Hematopoietic multipotent progenitor cell (in vitro differentiated cells): ENCODE results near the gene CLASP1. TPM values are rescaled to one million over a fixed set of nuclear protein-coding genes. Genes with fewer than 3 reads are reported as not detected.
A peak's percentile ranks its signal among the peaks of the same experiment; 100 is the strongest.
"Not testable (repeated sequence)": the region's sequence is repeated elsewhere in the genome, so short reads cannot be mapped to it uniquely, and the experiment has no call there.

Experiments used
- DNase-seq, 3 donors: peaks; one replicate each; pipeline ENCODE4 v3.0.0-alpha.2; 2011 to 2015; ENCODE audit warnings: low read depth in 2 of 3, low spot score in 2 of 3
- total RNA-seq: library from RNA; depleted of rRNA; stranded (reverse); fragments of >200 nt; gene quantifications from one replicate; pipeline ENCODE4 v1.2.3, GENCODE V29; 2012

CLASP1 gene
- total RNA-seq, 1 donor: 40.1 TPM

DNA sequence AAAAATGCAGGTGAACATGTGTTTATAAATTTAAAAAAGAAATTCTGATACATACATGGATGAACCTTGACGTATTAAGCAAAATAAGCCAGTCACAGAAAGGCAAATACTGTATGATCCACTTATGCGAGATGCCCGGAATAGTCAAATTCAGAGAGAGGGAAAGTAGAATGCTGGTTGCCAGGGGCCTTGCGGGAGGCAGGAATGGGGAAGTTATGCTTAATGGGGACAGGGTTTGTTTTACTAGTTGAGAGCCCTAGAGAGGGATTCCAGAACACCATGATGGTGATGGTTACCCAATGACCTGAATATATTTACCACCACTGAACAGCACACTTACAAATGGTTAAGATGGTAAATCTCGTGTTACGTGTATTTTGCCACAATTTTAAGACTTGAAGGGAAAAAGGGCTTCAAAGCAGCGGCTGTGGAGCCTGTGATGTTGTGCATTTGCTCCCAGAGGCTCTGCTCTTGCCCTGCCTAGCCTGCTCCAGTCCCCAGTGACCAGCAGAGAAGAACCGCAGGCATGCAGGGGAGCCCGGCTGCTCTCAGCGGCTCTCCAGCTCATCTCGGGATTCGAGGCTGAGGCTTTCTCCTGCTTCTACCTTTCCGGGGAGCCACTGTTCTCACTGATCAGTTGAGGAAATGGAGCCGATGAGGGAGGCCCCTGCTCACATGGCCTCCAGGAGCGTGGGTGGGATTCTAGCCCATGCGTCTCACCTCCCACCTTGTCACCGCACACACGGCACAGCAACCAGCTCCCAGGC lies 312.6 kb downstream of the CLASP1 start:
- DNase-seq: no peak

DNA sequence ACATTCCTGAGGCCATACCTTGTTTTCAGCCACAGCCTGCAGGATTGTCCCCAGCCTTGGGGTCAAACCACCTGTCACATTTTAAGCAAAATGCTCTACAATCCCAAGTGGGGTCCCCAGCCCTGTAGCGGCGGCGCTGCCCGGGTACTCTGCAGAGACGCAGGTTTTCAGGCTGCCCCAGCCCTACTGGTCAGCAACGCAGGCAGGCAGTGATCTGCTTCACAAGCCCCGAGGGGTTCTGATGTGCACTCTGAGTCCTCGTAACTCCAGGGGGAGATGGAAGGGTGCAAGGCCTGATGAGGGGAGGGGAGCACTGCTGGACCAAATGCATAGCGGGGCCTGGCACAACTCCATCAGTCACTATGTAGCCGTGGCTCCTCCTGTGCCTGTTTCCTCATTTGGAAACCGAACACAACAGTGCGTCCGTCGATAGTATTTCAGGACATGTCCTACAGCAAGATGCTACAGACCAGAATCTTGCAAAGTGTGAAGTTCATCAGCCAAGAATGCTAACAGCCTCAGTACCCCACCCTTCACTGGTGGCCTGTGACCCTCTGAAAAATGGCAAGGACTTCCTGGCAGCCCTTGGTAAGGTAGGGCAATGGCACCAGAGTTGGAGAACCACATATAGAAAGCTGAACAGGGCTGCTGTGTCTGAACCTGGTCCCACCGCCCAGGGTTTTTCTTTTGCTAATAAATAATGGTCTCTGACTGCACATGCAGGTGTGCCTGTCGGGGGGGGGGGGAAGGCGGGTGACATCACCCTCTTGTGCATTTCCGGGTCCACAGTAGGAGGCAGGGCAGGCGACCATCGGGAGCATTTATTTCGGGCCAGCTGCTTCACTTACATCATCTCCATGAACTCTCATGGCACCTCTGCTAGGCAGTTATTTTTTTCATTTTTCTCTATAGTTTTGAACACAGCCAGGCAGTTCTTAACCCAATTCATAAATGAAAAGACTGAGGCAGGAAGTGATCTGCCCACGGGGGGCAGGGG lies 313.7 kb downstream of the CLASP1 start:
- DNase-seq: no peak

DNA sequence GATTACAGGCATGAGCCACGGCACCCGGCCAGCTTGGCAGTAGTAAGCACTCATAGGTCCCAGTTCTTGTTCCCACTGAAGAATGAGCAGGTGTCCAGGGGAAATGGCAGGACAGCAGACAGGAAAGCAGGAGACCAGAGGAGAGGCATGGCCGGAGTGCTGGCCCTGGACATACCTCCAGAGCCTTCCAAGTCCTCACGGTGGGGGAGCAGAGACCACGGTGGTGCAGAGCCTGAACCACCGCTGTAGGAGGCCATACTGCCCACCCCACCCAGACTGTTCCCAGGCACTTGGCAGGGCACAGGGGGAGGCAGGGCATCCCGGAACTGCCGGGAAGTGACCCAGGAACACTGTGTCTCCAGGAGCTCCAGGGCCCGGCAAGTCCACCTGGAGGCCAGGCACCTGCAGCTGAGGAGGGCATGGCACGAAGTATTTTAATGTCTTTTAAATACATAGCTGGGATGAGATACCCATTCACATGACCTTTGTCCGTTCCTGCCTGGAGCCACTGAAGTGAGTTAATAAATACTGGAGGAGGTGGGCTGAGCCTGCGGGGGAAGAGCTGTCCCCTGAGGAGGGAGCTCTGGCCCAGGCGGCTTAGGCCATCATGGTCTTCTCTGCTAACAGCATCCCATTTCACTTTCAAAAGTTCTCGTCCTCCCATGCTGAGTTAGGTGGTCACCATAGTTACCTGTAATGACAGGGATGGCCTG lies 314.5 kb downstream of the CLASP1 start:
- no peak for DNase-seq

DNA sequence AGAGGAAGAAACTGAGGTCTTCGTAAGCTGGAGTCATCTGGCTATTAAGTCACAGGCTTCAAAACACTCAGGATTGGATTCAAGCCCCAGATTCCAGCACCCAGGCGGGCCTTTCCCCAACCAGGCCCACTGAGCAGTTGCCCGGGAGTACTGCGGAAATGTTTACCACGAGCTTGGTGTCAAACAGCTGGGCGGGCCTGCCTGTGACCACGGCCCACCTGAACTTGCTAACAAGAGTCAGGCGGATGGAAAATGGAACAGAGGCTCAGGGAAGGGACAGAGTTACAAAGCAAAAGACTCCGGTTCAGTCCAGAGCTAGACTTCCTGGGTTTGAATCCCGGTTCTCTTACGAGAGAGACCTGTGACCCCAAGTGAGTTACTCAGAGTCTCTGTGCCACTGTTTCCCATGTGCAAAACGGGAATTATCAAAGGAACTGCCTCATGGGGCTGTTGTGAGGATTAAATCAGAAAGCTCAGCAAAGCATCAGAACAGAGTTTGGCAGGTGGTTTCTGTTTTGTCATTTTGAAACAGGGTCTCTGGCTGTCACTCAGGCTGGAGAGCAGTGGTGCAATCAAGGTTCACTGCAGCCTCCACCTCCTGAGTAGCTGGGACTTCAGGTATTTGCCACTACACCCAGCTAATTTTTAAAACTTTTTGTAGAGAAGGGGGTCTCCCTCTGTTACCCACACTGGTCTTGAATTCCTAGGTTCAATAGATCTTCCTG lies 315.3 kb downstream of the CLASP1 start:
- no peak for DNase-seq

DNA sequence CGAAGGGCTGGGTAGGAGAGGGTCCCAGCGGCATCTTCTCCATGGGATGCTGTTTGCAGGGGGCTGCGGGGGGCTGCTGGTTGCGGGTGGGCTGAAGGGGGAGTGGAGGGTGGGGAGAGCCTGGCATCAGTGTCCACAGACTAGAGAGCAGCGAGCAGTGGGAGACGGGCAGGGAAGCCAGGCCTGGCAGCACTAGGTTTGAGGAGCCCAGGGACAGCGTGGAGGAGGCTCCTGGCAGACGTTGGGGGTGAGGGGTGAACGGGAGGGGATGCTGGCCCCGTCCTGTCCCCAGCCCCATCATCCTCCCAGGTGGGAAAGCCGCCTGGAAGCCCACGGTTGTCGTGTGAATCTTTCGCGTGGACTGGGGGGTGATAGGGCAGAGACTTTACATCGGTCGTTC lies 316.0 kb downstream of the CLASP1 start:
- no peak for DNase-seq

DNA sequence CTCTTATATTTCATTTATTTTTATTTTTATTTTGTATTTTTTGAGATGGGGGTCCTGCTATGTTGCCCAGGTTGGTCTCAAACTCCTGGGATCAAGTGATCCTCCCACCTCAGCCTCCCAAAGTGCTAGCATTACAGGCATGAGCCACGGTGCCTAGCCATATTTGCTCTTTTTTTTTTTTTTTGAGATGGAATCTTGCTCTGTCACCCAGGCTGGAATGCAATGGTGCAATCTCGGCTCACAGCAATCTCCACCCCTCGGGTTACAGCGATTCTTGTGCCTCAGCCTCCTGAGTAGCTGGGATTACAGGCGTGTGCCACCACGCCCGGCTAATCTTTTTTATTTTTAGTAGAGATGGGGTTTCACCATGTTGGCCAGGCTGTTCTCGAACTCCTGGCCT lies 317.9 kb downstream of the CLASP1 start:
- DNase-seq: not testable (repeated sequence)

DNA sequence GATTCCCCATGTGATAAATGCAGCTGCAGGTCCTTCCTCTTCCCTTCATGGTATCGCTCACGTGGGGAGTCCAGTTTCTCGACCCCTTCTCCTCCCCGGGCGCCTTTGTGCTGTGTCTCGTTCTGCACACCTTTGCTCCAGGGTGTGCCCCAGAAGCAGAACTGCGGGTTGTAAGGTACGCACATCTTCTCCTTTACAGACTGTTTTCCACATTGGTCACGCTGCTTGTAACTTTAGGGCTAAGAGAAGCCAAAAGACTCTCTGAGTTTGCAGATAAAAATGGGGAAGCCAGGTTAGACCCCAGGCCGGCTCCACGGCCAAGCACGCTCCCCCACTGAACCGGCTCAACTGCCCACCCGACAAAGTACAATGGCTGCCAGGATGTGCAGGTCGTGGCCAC lies 318.3 kb downstream of the CLASP1 start:
- DNase-seq: no peak

DNA sequence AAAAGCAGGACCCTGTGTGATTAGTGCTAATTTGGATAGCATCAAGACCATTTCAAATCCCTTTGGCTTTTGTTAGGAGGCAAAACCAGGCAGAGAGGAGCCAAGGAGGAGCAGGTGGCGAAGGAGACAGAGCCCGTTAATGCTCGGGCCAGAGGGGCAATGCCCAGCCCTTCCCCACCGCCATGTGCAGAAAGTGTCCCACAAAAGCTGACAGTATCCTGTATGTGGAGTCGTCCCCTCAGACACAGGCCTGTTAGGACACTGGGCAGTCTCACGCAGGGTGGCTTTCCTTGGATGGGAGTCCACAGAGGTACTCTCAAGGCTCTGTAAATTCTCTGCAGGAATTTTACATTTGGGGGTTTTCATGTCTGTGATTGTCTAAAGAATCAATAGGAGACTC lies 319.5 kb downstream of the CLASP1 start:
- no peak for DNase-seq

DNA sequence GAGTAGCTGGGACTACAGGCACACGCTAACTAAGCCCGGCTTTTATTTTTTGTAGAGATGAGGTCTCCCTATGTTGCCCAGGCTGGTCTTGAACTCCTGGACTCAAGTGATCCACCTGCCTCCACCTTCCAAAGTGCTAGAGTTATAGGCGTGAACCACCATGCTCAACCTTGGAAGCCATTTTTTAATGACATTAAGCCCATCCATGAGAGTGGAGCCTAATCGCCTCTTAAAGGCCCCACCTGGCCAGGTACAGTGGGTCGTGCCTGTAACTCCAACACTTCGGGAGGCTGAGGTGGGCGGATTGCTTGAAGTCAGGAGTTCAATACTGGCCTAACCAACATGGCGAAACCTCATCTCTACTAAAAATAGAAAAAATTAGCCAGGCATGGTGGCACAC lies 322.6 kb downstream of the CLASP1 start:
- no peak for DNase-seq

DNA sequence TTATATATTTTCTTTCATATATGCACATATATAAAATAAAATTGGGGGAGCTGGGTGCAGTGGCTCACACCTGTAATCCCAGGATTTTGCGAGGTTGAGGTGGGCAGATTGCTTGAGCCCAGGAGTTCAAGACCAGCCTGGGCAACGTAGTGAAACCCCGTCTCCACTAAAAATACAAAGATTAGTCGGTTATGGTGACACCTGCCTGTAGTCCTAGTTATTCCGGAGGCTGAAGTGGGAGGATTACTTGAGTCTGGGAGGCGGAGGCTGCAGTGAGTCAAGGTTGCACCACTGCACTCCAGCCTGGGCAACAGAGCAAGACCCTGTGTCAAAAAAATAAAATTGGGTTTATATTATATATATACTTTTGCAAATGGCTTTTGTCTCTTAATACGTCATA lies 324.7 kb downstream of the CLASP1 start:
- DNase-seq: no peak

DNA sequence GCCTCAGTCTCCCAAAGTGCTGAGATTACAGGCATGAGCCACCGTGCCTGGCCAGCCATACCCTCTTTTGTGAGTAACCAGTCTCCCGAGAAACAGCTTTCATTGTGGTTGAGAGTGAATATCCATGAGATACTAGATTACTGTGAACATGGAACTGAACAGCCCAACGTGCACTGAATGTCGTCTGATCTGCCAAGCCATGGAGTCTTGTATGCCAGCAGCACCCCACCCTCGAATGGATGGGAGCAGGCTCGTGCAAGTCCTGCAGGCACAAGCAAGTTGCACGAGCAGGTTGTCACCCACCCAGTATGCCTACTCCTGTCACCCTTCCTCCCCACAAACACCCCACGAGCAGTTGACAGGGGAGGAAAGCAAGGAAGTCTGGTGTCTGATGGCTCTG lies 327.8 kb downstream of the CLASP1 start:
- no peak for DNase-seq

DNA sequence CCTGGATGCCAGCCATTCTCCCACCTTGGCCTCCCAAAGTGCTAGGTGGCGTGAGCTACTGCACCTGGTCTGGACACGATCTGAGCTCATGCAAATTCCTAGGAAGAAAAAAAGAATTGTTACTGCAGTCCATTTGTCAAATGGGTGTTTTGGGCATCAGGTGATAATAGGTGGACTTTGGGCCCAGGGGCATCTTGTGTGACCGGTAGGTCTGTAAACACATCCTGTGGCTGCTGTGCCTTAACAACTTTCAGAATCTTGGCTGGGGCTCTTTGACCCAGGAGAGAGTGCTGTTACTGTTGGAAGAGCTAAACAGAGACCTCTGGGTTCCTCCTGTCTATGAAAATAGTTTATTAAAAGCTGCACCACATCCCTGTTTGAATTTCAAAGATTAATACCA lies 329.3 kb downstream of the CLASP1 start:
- no peak for DNase-seq

DNA sequence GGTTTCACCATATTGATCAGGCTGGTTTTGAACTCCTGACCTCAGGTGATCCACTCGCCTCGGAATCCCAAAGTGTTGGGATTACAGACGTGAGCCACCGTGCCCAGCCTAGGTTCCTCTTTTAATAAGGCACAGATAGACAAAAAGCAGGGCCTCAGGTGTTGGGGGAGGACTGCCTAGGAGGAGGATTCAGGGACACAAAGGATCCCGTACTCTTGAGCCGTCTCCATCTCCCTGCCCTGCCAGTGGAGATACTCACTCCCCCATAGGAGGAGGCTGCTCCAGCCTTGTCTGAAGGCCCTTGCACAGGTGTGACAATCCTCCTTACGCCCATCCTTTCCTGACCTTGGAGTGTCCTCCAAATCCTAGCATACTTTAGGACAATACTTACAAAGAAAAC lies 332.3 kb downstream of the CLASP1 start:
- no peak for DNase-seq

DNA sequence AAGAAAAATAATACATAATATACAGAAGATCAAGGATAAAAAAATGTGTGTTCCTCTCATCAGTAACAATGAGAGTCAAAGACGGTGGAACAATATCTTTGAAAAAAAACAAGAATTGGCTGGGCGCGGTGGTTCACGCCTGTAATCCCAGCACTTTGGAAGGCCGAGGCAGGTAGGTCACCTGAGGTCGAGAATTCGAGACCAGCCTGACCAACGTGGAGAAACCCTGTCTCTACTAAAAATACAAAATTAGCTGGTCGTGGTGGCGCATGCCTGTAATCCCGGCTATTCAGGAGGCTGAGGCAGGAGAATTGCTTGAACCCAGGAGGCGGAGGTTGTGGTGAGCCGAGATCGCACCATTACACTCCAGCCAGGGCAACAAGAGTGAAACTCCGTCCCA lies 335.6 kb downstream of the CLASP1 start:
- not testable (repeated sequence) for DNase-seq

DNA sequence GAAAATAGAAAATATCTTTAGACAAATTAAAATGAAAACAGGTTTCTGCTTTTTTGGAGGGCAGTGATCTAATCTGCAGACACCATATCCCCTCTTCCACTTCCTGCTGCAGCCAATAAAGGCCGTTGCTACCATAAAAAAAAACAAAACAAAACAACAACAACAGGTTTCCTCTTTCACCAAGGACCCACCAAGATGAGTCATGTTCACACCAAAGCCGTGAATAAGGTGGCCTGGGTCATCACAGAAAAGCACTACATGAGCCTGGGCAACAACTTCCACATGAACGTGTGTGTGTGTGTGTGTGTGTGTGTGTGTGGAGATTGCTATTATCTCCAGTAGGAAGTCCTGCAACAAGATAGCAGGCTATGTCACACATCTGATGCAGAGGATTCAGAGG lies 339.5 kb downstream of the CLASP1 start:
- peak in 2 of 3 donors; percentile 89 to 95 for DNase-seq

DNA sequence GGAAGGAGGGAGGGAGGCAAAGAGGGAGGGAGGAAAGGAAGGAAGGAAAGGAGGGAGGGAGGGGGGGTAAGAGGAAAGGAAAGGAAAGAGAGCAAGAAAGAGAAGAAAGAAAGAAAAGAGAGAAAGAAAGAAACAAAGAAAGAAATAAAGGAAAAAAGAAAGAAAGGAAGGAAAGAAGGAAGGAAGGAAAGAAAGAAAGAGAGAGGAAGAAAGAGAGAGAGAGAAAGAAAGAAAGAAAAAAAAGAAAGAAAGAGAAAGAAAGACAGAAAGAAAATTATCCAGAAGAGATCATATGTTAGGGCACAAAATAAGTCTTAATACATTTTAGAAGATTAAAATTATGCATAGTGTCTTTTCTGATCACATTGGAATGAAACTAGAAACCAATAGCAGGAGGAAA lies 339.9 kb downstream of the CLASP1 start:
- no peak for DNase-seq

DNA sequence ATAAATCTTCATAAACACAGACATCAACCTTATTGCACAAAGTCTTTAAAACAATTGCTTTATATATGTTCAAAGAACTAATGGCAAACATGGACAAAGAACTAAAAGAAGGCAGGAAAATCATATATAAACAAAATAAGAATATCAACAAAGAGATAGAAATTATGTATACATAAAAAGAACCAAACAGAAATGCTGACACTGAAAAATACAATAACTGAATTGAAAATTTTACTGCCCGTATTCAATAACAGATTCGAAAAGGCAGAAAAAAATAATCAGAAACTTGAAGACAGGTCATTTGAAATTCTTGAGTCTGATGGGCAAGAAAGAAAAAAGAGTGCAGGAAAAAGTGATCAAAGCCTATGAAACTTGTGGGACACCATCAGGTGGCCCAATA lies 342.2 kb downstream of the CLASP1 start:
- no peak for DNase-seq

DNA sequence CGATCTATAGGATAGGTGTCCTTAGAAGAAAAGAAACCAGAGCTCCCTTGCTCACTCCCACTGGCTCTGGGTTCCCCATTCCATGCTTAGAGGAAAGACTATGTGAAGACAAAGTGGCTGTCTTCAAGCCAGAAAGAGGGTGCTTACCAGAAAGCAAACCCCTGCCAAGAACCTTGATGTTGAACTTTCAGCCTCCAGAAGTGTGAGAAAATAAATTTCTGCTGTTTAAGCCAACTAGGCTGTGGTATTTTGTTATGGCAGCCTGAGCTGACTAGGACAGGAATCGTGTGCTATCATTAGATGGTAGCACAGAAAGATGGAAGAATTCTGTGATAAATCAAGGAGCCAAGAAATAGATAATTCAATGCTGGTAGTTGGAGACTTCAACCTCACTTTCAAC lies 344.3 kb downstream of the CLASP1 start:
- DNase-seq: no peak

DNA sequence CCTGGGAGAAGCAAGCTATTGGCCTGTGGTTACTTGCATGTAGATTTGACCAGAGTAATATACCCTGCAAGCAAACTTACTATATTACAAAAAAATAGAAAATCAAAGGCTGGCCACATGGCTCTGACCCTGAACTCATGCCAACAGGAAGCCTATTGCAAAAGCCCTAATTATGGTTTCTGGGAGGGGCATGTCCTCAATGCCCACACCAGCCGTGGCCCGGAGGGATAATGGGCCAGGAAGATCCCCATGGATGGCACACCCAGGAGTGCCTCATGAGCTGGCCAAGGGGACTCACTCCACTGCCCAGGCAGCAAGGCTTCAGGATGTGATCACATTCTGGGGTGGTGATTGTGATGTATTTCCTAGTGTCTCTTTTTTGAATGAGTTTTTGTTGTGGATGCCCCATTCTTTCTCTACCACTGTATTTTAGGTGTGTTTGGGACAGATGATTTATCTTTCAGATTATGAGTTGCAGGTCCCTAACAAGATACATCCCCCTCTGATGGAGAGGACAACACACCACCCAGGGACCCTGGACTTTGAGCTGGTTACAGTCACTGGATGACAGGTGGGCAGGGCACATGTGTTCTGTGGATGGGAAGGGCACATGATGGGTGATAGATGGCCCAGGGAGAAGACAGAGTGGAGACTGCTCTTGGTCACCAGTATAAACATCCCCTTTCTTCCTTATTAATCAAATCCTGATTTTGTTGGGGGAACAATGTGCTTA lies 345.6 kb downstream of the CLASP1 start:
- no peak for DNase-seq

DNA sequence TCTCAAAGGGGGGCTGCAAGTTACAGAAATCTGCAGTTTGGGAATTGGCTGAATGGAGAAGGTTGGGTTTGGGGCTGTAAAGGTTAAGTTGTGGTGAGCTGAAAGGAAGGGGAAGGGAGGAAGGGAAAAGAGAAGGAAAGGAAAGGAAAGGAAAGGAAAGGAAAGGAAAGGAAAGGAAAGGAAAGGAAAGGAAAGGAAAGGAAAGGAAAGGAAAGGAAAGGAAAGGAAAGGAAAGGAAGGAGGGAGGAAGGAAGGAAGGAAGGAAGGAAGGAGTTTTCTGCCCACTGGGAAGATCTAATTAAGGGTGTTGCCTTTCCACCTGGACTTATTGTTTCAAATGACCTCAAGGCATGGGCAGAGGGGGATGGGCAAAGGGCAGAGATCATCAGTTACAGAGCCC lies 348.1 kb downstream of the CLASP1 start:
- DNase-seq: not testable (repeated sequence)
